SHP77 treated with DMSO at 0.1 percent for 48 hours (cell line): Measurements from ENCODE around the gene PCDH9.
"Not testable (repeated sequence)": the region's sequence is repeated elsewhere in the genome, so short reads cannot be mapped to it uniquely, and the experiment has no call there.

ENCODE experiments used
- DNase-seq: peaks from one replicate; lab custom pipeline; 2025; lab: John Stamatoyannopoulos, UW

The PCDH9 gene

DNA sequence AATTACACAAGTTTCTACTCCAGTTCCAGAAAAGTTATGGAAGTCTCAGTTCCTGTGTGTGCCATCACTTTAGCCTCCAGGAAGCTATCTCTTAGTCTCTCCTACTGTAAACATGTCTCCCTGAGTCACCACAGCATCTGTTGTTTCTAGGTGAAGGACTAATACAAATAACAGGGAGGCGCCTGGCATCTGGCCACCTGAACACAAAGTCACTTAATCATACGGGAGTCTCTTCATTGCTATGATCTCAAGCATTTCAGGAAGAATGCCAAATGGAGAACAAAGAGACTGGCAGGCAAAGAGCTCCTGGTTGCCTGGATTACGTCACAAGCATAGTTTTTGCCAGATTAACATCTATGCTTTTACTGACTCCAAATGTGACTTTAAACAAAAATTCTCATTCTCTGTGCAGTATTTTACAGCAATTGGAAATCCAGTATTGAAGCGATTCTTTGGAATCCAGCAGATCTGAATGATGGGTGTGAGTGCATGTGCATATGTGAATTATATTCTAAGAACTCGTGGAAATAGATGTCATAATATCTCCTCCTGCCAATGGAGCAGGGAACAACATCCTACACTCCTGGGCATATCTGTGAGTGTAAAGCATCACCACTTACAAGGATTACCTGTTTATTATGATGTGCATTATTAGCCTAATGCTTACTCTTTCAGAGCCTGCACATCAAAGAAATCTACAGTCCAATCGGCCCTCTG is 572.8 kb downstream of the PCDH9 start:
- DNase-seq, result peak; percentile 94

- DNase-seq, result peak; percentile 31
These were observed 574.2 kb downstream of the PCDH9 start for GRCh38 chr13:66655847-66656454.

DNA sequence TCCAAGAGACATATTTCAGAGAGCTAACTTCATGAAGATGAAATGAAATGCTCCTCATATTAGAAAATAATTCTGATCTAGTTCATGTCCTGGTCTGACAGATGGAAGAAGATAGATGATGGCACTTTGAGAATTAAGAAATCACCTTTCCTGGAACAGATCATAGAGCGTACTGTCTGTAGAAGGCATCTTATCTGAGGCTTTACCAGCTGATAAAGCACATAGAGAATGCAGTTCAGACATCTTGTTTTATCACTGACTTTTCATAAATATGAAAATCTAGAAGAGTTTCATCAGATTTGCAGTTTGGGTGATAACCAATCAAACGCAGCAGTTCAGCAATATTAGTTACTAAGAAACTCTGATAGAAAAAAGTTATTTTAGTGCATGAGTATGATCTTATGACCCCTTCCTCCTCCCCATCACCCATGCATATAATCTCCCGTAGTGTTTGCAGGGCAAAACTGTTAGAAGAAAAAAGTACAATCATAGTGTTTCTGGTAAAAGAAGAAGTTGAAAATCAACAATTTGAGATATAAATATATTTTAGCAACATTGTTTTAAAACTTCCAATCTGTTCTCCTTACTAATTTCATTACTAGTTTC is 585.2 kb downstream of the PCDH9 start:
- no peak for DNase-seq

GRCh38 chr13:66640231-66640630 is 589.9 kb downstream of the PCDH9 start:
- no peak for DNase-seq

- DNase-seq, result no peak
These were observed 591.1 kb downstream of the PCDH9 start for GRCh38 chr13:66639044-66639443.

DNA sequence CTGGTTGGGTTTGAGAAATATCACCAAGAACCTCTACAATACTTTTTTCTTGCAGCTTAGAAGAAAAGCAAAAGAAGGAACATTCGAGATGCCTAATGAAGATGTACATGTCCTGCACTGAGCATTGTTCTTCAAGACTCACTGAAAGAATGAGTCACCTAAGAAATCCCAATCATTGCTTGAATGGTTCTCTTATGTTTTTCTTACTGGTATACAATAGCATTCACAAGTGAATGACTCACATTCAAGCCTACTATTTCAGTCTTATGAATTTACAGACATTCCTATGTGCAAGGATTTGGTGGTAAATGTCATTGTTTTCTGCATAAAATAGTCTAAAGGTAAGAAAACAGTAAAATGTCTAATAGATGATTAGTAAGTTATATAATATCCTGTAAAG is 594.6 kb downstream of the PCDH9 start:
- no peak for DNase-seq

DNA sequence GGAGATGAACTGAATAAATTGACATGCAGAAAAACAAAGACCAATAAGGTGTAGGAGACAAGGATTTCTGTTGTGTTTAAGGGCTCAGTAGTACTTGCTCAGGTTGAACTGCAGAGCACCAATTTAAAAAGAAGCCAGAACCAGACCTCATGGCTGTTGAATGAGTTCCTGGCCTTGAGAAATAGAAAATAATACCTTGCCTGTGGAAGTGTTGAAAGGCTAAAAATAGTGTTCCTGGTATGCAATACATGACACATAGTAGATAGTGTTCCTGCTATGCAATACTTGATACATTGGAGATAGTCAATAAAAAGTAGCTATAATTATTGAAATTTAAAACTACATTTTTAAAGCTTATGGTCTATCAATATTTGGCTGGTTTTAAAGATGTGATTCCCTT is 595.8 kb downstream of the PCDH9 start:
- no peak for DNase-seq

DNA sequence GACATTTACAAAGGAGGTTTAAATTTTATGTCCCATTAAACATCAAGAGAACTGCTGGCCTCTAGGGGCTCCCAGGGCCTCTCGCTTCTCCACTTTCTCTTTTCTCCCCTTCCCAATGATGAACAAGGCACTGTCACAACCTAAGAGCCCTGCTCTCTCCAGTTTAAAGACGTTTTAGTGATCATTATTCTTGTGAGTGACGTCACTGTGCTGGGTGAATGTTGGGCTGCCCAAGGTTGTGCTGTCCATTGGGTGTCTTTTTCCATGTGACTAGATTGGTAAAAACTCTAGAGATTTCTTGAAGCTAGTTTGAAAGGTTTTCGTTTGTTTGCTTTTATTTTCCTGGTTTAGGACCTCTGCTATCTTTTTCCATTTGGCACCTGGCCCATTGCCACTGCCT is 602.6 kb downstream of the PCDH9 start:
- DNase-seq, result no peak

- DNase-seq, result no peak
These were observed 605.8 kb downstream of the PCDH9 start for GRCh38 chr13:66624302-66624701.

DNA sequence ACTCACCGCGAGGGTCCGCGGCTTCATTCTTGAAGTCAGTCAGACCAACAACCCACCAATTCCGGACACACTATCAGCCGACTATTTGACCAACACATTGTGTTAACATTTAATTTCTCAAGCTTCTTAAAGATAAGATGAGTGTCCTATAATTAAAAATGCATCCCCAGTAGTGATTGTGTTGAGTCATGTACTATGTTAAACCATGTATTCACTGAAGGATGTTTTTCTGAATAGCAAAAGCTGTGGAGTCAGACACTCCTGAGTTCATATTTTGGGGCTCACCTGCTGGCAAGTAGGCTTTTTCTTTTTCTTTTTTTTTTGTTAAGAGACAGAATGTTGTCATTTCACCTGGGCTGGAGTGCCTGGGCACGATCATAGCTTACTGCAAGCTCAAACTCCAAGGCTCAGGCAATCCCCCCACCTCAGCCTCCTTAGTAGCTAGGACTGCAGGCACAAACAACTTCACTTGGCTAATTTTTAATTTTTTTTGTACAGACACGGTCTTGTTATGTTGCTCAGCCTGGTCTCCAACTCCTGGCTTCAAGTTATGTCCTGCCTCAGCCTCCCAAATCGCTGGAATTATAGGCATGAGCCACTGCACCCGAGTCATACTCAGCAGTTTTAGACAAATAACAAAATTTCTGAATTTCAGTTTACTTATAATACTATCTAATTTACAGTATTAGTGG is 606.9 kb downstream of the PCDH9 start:
- DNase-seq, result no peak

DNA sequence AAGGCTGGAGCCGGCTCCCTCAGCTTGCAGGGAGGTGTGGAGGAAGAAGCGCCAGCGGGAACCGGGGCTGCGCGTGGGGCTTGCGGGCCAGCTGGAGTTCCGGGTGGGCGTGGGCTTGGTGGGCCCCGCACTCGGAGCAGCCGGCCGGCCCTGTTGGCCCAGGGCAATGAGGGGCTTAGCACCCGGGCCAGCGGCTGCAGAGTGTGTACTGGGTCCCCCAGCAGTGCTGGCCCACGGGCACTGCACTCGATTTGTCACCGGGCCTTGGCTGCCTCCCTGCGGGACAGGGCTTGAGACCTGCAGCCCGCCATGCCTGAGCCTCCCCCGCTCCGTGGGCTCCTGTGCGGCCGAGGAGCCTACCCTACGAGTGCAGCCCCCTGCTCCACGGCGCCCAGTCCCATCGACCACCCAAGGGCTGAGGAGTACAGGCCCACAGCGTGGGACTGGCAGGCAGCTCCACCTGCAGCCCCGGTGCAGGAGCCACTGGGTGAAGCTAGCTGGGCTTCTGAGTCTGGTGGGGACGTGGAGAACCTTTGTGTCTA is 608.2 kb downstream of the PCDH9 start:
- DNase-seq, result not testable (repeated sequence)

GRCh38 chr13:66618702-66619101 is 611.4 kb downstream of the PCDH9 start:
- DNase-seq, result no peak

GRCh38 chr13:66617786-66618185 is 612.4 kb downstream of the PCDH9 start:
- no peak for DNase-seq

DNA sequence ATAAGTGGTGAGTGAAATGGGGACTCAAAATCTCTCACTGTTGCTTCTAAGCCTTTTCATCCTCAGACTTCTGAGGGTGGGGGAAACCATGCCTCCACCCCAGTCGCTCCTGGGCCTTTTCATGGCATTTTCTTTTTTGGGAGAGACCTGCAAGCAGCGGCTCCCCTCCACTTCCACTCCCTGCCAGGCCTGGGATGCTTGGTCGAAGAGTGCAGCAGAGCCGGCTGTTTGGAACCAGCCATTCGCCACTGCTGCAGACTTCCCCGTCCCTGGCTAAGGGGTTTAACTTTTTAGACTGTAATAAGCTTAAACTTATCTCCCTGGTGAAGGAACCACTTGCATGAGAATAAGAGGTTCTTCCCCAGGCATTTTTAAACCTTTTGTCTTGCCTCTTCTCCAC is 617.2 kb downstream of the PCDH9 start:
- DNase-seq, result no peak

- DNase-seq, result no peak
These were observed 643.6 kb downstream of the PCDH9 start for GRCh38 chr13:66586489-66586888.

DNA sequence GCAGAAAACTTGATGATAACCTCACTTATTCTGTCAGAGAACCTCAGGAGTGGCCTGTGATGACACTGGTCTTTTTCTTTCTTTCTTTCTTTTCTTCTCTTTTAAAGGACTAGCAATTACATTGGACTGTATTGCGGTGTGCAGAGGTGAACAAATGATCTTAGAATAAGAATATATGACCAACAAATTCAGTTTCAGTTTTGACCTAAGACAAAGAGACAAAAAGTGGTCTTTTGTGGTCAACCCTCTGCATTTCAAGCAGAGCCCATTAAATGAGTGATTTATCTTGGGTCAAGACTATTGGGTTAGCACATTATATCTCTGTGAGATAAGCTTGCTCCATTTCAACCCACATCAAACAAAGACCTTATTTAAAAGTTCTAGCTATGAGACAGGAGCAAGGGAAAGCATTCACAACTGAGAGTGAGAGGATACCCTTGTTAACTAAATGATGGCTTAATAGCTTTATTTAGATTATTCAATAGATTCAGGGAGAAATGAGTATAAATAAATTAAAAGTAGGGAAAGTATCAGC is 644.4 kb downstream of the PCDH9 start:
- DNase-seq, result no peak

DNA sequence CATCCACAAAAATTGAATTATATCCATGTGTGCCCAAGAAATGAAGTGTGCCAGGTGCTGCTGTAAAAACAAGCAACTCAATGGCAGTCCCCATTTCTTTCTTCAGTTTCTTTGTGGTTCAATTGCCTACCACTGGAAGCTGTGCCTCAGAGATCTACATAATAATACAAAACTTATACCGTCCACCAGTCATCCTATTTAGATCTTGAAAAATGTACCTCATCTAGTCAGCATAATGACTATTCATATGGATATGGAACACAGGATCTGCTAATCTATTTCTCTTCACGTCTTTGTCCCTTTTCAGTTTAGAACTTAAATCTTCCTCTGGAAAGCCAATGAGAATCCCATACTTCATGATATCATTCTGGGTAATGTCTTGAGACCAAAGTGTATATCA is 648.5 kb downstream of the PCDH9 start:
- no peak for DNase-seq

DNA sequence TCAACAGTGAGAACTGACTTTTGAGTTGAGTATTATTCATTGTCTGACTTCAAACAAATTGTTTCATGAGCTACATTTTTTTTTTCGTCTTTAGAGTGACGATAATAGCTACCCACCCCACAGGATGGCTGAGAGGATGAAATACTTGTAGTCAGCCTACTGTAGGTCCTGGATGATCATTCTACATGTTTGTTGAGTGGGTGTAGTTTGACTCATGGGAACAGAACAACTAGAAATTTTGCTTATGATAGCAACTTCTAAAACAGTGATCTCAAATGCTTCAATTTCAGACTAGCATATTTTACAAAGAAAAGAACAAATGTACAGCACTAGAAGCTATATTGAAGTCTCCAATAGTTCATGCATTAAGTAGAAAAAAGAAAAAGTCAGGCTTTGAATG is 651.8 kb downstream of the PCDH9 start:
- DNase-seq, result no peak

DNA sequence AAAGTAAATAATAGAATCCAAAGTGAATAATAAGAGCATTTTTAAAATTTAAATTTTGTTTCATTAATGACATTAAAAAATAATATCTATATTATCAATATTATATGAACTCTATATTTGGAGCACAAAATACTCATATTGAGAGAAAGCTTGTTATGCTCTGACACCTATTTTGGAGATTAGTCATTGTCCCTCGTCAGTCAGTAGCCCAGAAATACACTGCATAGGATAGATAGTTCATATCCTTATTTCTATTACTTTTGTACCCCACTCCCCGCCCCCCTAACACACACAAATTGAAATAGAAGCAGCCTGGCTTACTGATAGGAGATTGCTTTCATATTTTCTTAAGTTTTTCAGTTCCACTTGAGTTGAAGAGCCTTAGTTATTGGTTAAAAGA is 652.8 kb downstream of the PCDH9 start:
- DNase-seq, result no peak

DNA sequence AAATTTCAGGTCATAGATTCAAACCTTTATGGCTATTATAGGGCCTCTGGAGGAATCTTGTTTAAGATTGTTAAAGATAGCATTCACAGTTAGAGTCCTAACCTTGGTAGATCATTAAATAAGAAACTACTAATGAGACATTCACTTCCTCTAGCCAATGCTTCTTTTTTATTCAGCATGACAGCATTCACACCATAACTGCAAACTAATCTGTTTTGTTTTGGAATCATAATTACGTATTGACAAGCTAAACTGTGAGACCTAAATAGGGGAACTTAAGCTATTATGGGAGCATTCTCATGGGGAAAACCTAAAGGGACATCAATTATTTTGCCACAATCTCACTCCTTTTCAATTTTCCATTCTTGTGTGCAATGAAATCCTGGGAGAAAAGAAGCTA is 653.8 kb downstream of the PCDH9 start:
- DNase-seq, result no peak

- no peak for DNase-seq
These were observed 655.5 kb downstream of the PCDH9 start for GRCh38 chr13:66574606-66575005.

GRCh38 chr13:66567899-66568612 is 662.1 kb downstream of the PCDH9 start:
- no peak for DNase-seq
